ENCODE data around the gene RPH3AL. TPM values are rescaled to one million over a fixed set of nuclear protein-coding genes. Genes with fewer than 3 reads are reported as not detected.

RPH3AL gene
- total RNA-seq, 1 donor from 2014 or later = 31.5 TPM

GRCh38 chr17:337022-337420, 15.6 kb downstream of the RPH3AL start:
- DNase-seq (ENCODE audit: low spot score) = no peak

- no peak for DNase-seq (ENCODE audit: low spot score)
Observed at GRCh38 chr17:336110-337021, 16.2 kb downstream of the RPH3AL start.

GRCh38 chr17:335691-336090, 16.9 kb downstream of the RPH3AL start:
- no peak for DNase-seq (ENCODE audit: low spot score)

GRCh38 chr17:334974-335481, 17.6 kb downstream of the RPH3AL start:
- no peak for DNase-seq (ENCODE audit: low spot score)

GRCh38 chr17:333626-334396, 18.8 kb downstream of the RPH3AL start:
- DNase-seq (ENCODE audit: low spot score) = no peak

GRCh38 chr17:332558-333322, 19.9 kb downstream of the RPH3AL start:
- no peak for DNase-seq (ENCODE audit: low spot score)

GRCh38 chr17:332023-332422, 20.6 kb downstream of the RPH3AL start:
- no peak for DNase-seq (ENCODE audit: low spot score)

- DNase-seq (ENCODE audit: low spot score) = no peak
Observed at GRCh38 chr17:330993-331701, 21.5 kb downstream of the RPH3AL start.

GRCh38 chr17:329784-330420, 22.7 kb downstream of the RPH3AL start:
- no peak for DNase-seq (ENCODE audit: low spot score)

- DNase-seq (ENCODE audit: low spot score) = no peak
Observed at GRCh38 chr17:327971-328370, 24.6 kb downstream of the RPH3AL start.

- DNase-seq (ENCODE audit: low spot score) = no peak
Observed at GRCh38 chr17:327296-327695, 25.3 kb downstream of the RPH3AL start.

- DNase-seq (ENCODE audit: low spot score) = no peak
Observed at GRCh38 chr17:326010-326621, 26.5 kb downstream of the RPH3AL start.

- no peak for DNase-seq (ENCODE audit: low spot score)
Observed at GRCh38 chr17:325270-326009, 27.2 kb downstream of the RPH3AL start.

GRCh38 chr17:323721-324571, 28.7 kb downstream of the RPH3AL start:
- no peak for DNase-seq (ENCODE audit: low spot score)

GRCh38 chr17:323181-323580, 29.4 kb downstream of the RPH3AL start:
- DNase-seq (ENCODE audit: low spot score) = no peak

GRCh38 chr17:322006-322780, 30.4 kb downstream of the RPH3AL start:
- DNase-seq (ENCODE audit: low spot score) = no peak

GRCh38 chr17:321386-321941, 31.1 kb downstream of the RPH3AL start:
- DNase-seq (ENCODE audit: low spot score) = no peak
